Motor neuron (in vitro differentiated cells): ENCODE data around the gene RASGEF1C. TPM values are rescaled to one million over a fixed set of nuclear protein-coding genes. Genes with fewer than 3 reads are reported as not detected.

Source experiments
- ATAC-seq, 8 experiments: fragments of 200-7000 bp; cut with Tn5 transposase; replicated peaks in 6 of 8; 2 replicates each; pipeline ENCODE4 v1.8.0; 2021; ENCODE audit warnings: mild to moderate bottlenecking in 8 of 8, moderate library complexity in 8 of 8
- H3K27ac ChIP-seq, 2 donors: fragments of 250-450 bp; sonication (Bioruptor Pico); 2 replicates each; pipeline ENCODE4 v1.9.0; 2021; ENCODE audit warnings: antibody characterized with exemption in 2 of 2, mild to moderate bottlenecking in 2 of 2, moderate library complexity in 1 of 2
- H3K4me1 ChIP-seq, 2 donors: fragments of 250-450 bp; sonication (Bioruptor Pico); replicated peaks in 1 of 2; 2 replicates each; pipeline ENCODE4 v1.6.1; 2021; ENCODE audit warnings: antibody characterized with exemption in 2 of 2, mild to moderate bottlenecking in 2 of 2, moderate library complexity in 1 of 2
- H3K4me3 ChIP-seq, 5 donors: fragments of 250-450 bp; sonication (Bioruptor Pico); 2 replicates each; pipeline ENCODE4 v1.9.0; 2021; ENCODE audit warnings: antibody characterized with exemption in 5 of 5, mild to moderate bottlenecking in 5 of 5, moderate library complexity in 4 of 5
- WGBS, 10 experiments: fragments of 450-650 bp; shearing (Covaris generic); methylation state at CpG; one replicate each; pipeline ENCODE4 v1.0.0; 2022; 5-methylcytosine and 5-hydroxymethylcytosine counted together
- in situ Hi-C, 9 experiments: fragments of 400-800 bp; cut with MboI; loops; one replicate each; pipeline ENCODE4 v1.15.0; 2021; ENCODE audit warnings: low sequenced_read_pairs in 9 of 9, low pct_unique_long_range_greater_than_20kb in 2 of 9; ENCODE audit not compliant: unreplicated experiment in 9 of 9
- total RNA-seq, 8 experiments: library from RNA; unstranded; fragments of 300-600 nt; gene quantifications; 2 replicates each; pipeline versions ENCODE4 v1.2.3 to v1.2.4, GENCODE V29; 2022

RASGEF1C gene
- total RNA-seq, 8 experiments from 2014 or later, result 1.2 to 3.3 (median 1.3) TPM; not detected in 3

GRCh38 chr5:180193749-180194375, 15.1 kb downstream of the RASGEF1C start:
- no peak overlapping the region for H3K27ac ChIP-seq
- H3K4me3 ChIP-seq, result no peak overlapping the region
- H3K4me1 ChIP-seq, result no peaks in the 10 kb centered on the region
- 20 to 95% (median 90%) methylated on average over 1 to 20 of the region's 24 CpGs; no CpG with 5 or more reads in 1 of the 10 experiments for WGBS, 10 experiments
- in situ Hi-C loops, result no loop called here
- ATAC-seq, result peak in 1 of 8 experiments; percentile 46

GRCh38 chr5:180191716-180192115, 17.3 kb downstream of the RASGEF1C start:
- Histone ChIP-seq H3K4me1 (no peaks in the 10 kb centered on the region), H3K27ac (no peak overlapping the region), H3K4me3 (no peak overlapping the region)
- WGBS, 10 experiments, result 0 to 79% (median 33%) methylated on average over 1 to 6 of the region's 6 CpGs; no CpG with 5 or more reads in 2 of the 10 experiments
- ATAC-seq, result no peak
- in situ Hi-C loops, result no loop called here

GRCh38 chr5:180187767-180188166, 21.2 kb downstream of the RASGEF1C start:
- in situ Hi-C loops, result no loop called here
- no peak overlapping the region for H3K27ac ChIP-seq
- ATAC-seq, result no peak
- H3K4me1 ChIP-seq, result no peaks in the 10 kb centered on the region
- no peak overlapping the region for H3K4me3 ChIP-seq
- WGBS, 10 experiments, result 0 to 94% (median 36%) methylated on average over 1 to 2 of the region's 2 CpGs

- no peak for ATAC-seq
- WGBS, 10 experiments, result 55 to 90% (median 77%) methylated on average over 2 to 8 of the region's 11 CpGs; no CpG with 5 or more reads in 4 of the 10 experiments
- Histone ChIP-seq H3K4me3 (no peak overlapping the region), H3K27ac (no peak overlapping the region), H3K4me1 (peaks cover 23 to 24% of the 10 kb centered on the region in 2 donors)
- in situ Hi-C loops, result no loop called here
Observed at GRCh38 chr5:180180846-180181245, 28.2 kb downstream of the RASGEF1C start.

- ATAC-seq, result no peak
- Histone ChIP-seq H3K4me3 (no peak overlapping the region), H3K4me1 (peaks cover 23 to 24% of the 10 kb centered on the region in 2 donors), H3K27ac (no peak overlapping the region)
- 17 to 100% (median 50%) methylated on average over 1 to 2 of the region's 6 CpGs; no CpG with 5 or more reads in 5 of the 10 experiments for WGBS, 10 experiments
- in situ Hi-C loops, result no loop called here
Observed at GRCh38 chr5:180180421-180180820, 28.6 kb downstream of the RASGEF1C start.

GRCh38 chr5:180179442-180180420, 29.3 kb downstream of the RASGEF1C start:
- ATAC-seq, result peak in 5 of 8 experiments; percentile 50 to 70 (median 68)
- Histone ChIP-seq H3K27ac (peak overlapping the region in 1 of 2 donors; percentile 75), H3K4me3 (no peak overlapping the region), H3K4me1 (peaks cover 23 to 24% of the 10 kb centered on the region in 2 donors)
- in situ Hi-C loops, result no loop called here
- WGBS, 10 experiments, result 0 to 60% (median 34%) methylated on average over 1 to 17 of the region's 23 CpGs; no CpG with 5 or more reads in 1 of the 10 experiments

- peaks cover 23 to 24% of the 10 kb centered on the region in 2 donors for H3K4me1 ChIP-seq
- H3K4me3 ChIP-seq, result no peak overlapping the region
- 20 to 100% (median 73%) methylated on average over 1 to 5 of the region's 25 CpGs; no CpG with 5 or more reads in 6 of the 10 experiments for WGBS, 10 experiments
- in situ Hi-C loops, result no loop called here
- peak overlapping the region in 1 of 2 donors; percentile 75 for H3K27ac ChIP-seq
- ATAC-seq, result peak in 5 of 8 experiments; percentile 67 to 90 (median 88)
Observed at GRCh38 chr5:180178531-180179441, 30.2 kb downstream of the RASGEF1C start.

GRCh38 chr5:180176191-180176590, 32.8 kb downstream of the RASGEF1C start:
- H3K4me3 ChIP-seq, result no peak overlapping the region
- ATAC-seq, result no peak
- peaks cover 24 to 35% of the 10 kb centered on the region in 2 donors for H3K4me1 ChIP-seq
- H3K27ac ChIP-seq, result no peak overlapping the region
- in situ Hi-C loops, result no loop called here
- 75% methylated on average over 2 of the region's 8 CpGs; no CpG with 5 or more reads in 9 of the 10 experiments for WGBS, 10 experiments

- ATAC-seq, result no peak
- H3K4me1 ChIP-seq, result peaks cover 26 to 39% of the 10 kb centered on the region in 2 donors
- in situ Hi-C loops, result no loop called here
- no peak overlapping the region for H3K4me3 ChIP-seq
- H3K27ac ChIP-seq, result no peak overlapping the region
- 83 to 90% methylated on average over 1 to 2 of the region's 7 CpGs; no CpG with 5 or more reads in 8 of the 10 experiments for WGBS, 10 experiments
Observed at GRCh38 chr5:180175015-180175431, 34.0 kb downstream of the RASGEF1C start.

- Histone ChIP-seq H3K27ac (no peak overlapping the region), H3K4me1 (peaks cover 26 to 39% of the 10 kb centered on the region in 2 donors), H3K4me3 (no peak overlapping the region)
- in situ Hi-C loops, result no loop called here
- ATAC-seq, result no peak
- WGBS, 10 experiments, result 70 to 92% (median 80%) methylated on average over 1 to 4 of the region's 12 CpGs; no CpG with 5 or more reads in 5 of the 10 experiments
Observed at GRCh38 chr5:180174587-180174972, 34.4 kb downstream of the RASGEF1C start.

- Histone ChIP-seq H3K4me1 (peaks cover 26 to 38% of the 10 kb centered on the region in 2 donors), H3K4me3 (no peak overlapping the region), H3K27ac (no peak overlapping the region)
- WGBS, 10 experiments, result 20 to 90% (median 84%) methylated on average over 1 to 9 of the region's 27 CpGs; no CpG with 5 or more reads in 4 of the 10 experiments
- ATAC-seq, result no peak
- in situ Hi-C loops, result no loop called here
Observed at GRCh38 chr5:180173875-180174586, 35.0 kb downstream of the RASGEF1C start.

GRCh38 chr5:180173198-180173544, 35.8 kb downstream of the RASGEF1C start:
- in situ Hi-C loops, result no loop called here
- no peak for ATAC-seq
- WGBS, 10 experiments, result 36 to 100% (median 73%) methylated on average over 1 to 3 of the region's 4 CpGs; no CpG with 5 or more reads in 5 of the 10 experiments
- no peak overlapping the region for H3K4me3 ChIP-seq
- peaks cover 27 to 38% of the 10 kb centered on the region in 2 donors for H3K4me1 ChIP-seq
- H3K27ac ChIP-seq, result no peak overlapping the region
